Measurements from ENCODE around the gene ZDHHC14. TPM values are rescaled to one million over a fixed set of nuclear protein-coding genes. Genes with fewer than 3 reads are reported as not detected.
A peak's percentile ranks its signal among the peaks of the same experiment; 100 is the strongest.

Gene ZDHHC14
- total RNA-seq, 2 donors from 2014 or later = 10.2 to 10.6 TPM

- no peak overlapping the region for H3K27ac ChIP-seq
- no peak overlapping the region for H3K4me3 ChIP-seq
- no peaks in the 10 kb centered on the region for H3K36me3 ChIP-seq (replicated peaks in 1 of 2; ENCODE audit: insufficient read depth in 1 of 2, low read depth in 2 of 2)
- H3K27me3 ChIP-seq = no peaks in the 10 kb centered on the region
- H3K4me1 ChIP-seq = peaks cover 12% of the 10 kb centered on the region
- 91% methylated on average over 8 of the region's 8 CpGs for WGBS, 2 donors
- DNase-seq (no peak), ATAC-seq (no peak)
- intact Hi-C loops (cut with DNase I) = no loop called here
- H3K9me3 ChIP-seq = no peaks in the 10 kb centered on the region
- TF ChIP-seq, protein P1, sequence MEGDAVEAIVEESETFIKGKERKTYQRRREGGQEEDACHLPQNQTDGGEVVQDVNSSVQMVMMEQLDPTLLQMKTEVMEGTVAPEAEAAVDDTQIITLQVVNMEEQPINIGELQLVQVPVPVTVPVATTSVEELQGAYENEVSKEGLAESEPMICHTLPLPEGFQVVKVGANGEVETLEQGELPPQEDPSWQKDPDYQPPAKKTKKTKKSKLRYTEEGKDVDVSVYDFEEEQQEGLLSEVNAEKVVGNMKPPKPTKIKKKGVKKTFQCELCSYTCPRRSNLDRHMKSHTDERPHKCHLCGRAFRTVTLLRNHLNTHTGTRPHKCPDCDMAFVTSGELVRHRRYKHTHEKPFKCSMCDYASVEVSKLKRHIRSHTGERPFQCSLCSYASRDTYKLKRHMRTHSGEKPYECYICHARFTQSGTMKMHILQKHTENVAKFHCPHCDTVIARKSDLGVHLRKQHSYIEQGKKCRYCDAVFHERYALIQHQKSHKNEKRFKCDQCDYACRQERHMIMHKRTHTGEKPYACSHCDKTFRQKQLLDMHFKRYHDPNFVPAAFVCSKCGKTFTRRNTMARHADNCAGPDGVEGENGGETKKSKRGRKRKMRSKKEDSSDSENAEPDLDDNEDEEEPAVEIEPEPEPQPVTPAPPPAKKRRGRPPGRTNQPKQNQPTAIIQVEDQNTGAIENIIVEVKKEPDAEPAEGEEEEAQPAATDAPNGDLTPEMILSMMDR (IDR thresholded peaks at IDR 0.05) = no peak
These were observed 153.3 kb downstream of the ZDHHC14 start for GRCh38 chr6:157534134-157534871.

GRCh38 chr6:157534977-157535339 is 154.0 kb downstream of the ZDHHC14 start:
- ATAC-seq (no peak), DNase-seq (no peak)
- WGBS, 2 donors = 84 to 95% methylated on average over 3 of the region's 3 CpGs
- peaks cover 12% of the 10 kb centered on the region for H3K4me1 ChIP-seq
- no peaks in the 10 kb centered on the region for H3K9me3 ChIP-seq
- intact Hi-C loops (cut with DNase I) = no loop called here
- H3K36me3 ChIP-seq (replicated peaks in 1 of 2; ENCODE audit: insufficient read depth in 1 of 2, low read depth in 2 of 2) = no peaks in the 10 kb centered on the region
- no peak overlapping the region for H3K4me3 ChIP-seq
- peak overlapping the region in 2 of 4 donors; percentile 50 to 78 for H3K27ac ChIP-seq
- TF ChIP-seq POLR2A (IDR thresholded peaks at IDR 0.05) = no peak
- TF ChIP-seq, protein P1 (IDR thresholded peaks at IDR 0.05) = no peak
- H3K27me3 ChIP-seq = no peaks in the 10 kb centered on the region

- Histone ChIP-seq H3K36me3 (replicated peaks in 1 of 2; ENCODE audit: insufficient read depth in 1 of 2, low read depth in 2 of 2) (no peaks in the 10 kb centered on the region), H3K27me3 (no peaks in the 10 kb centered on the region), H3K4me3 (no peak overlapping the region), H3K27ac (peak overlapping the region in 3 of 4 donors; percentile 19 to 78 (median 50)), H3K4me1 (peaks cover 12% of the 10 kb centered on the region), H3K9me3 (no peaks in the 10 kb centered on the region)
- TF ChIP-seq, protein P1 (IDR thresholded peaks at IDR 0.05) = no peak
- no peak for TF ChIP-seq POLR2A (IDR thresholded peaks at IDR 0.05)
- ATAC-seq (peak; percentile 69), DNase-seq (peak in 1 of 4 donors; percentile 31)
- WGBS, 2 donors = 43 to 50% methylated on average over 13 of the region's 13 CpGs
- intact Hi-C loops (cut with DNase I) = no loop called here
These were observed 154.6 kb downstream of the ZDHHC14 start for GRCh38 chr6:157535340-157536222.

DNA sequence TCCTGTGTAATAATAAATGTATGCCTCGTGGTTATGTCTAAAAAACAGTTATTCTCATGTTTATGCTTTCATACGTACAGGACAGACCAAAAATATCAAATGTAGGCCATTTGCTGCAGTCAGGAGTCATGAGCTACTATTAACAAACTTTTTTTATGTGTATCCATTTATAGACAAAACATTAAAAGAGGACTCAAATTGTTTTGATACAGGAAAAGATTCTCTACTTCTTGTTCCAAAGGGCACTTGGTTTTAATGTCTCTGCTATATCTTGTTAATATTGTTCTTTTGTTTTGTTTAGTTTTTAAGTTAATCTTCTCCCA is 155.2 kb downstream of the ZDHHC14 start:
- TF ChIP-seq POLR2A (IDR thresholded peaks at IDR 0.05) = no peak
- TF ChIP-seq, protein P1 (IDR thresholded peaks at IDR 0.05) = no peak
- no peak for ATAC-seq
- no peaks in the 10 kb centered on the region for H3K9me3 ChIP-seq
- no peaks in the 10 kb centered on the region for H3K36me3 ChIP-seq (replicated peaks in 1 of 2; ENCODE audit: insufficient read depth in 1 of 2, low read depth in 2 of 2)
- H3K27ac ChIP-seq = peak overlapping the region in 3 of 4 donors; percentile 19 to 78 (median 50)
- 30 to 32% methylated on average over 2 of the region's 2 CpGs for whole genome bisulfite sequencing, 2 donors
- H3K4me1 ChIP-seq = peaks cover 12% of the 10 kb centered on the region
- DNase-seq = no peak
- no peaks in the 10 kb centered on the region for H3K27me3 ChIP-seq
- intact Hi-C loops (cut with DNase I) = no loop called here
- H3K4me3 ChIP-seq = no peak overlapping the region

All from body of pancreas (tissue), 4 donors.